Endothelial cell of umbilical vein (primary cell): ENCODE results near the gene SV2C. TPM values are rescaled to one million over a fixed set of nuclear protein-coding genes. Genes with fewer than 3 reads are reported as not detected.

ENCODE experiments used
- BruUV-seq: library from RNA; stranded (reverse); fragments of 400-500 nt; replicated peaks from 2 replicates; lab custom pipeline; 2021; lab: Mats Ljungman, UMichigan
- CTCF ChIA-PET: fragments of 300-600, 350-600 bp; sonication (Branson Sonifier 250); formaldehyde crosslinking; loops from one replicate; lab custom pipeline; 2021; ENCODE audit warnings: antibody characterized with exemption, inconsistent platforms; lab: Charles Lee
- POLR2A ChIA-PET: fragments of 300-600, 350-600 bp; sonication (Branson Sonifier 250); formaldehyde crosslinking; loops from one replicate; lab custom pipeline; 2021; ENCODE audit warnings: antibody characterized with exemption, inconsistent platforms; lab: Charles Lee
- DNase-seq: peaks from one replicate; pipeline ENCODE4 v3.0.0-alpha.2; 2011; ENCODE audit warnings: low read depth, low spot score
- FAIRE-seq: peaks from 2 replicates; lab custom pipeline; 2011; peaks lifted over from hg19 to GRCh38; lab: Jason Lieb, UNC
- H2AFZ ChIP-seq: 2 replicates; pipeline ENCODE4 v1.6.0; 2012; ENCODE audit warnings: low read depth, low read length, control low read depth, inconsistent platforms
- H3K27ac ChIP-seq: 2 replicates; pipeline ENCODE4 v1.5.1; 2011; ENCODE audit warnings: low read depth, mild to moderate bottlenecking, control low read depth, low read length, moderate library complexity; ENCODE audit not compliant: insufficient read depth
- H3K27me3 ChIP-seq, 2 experiments: 2 replicates each; pipeline versions ENCODE4 v1.6.0 to v1.6.1; 2011; ENCODE audit warnings: low read length in 2 of 2, mixed read lengths in 1 of 2; ENCODE audit not compliant: control insufficient read depth in 2 of 2, insufficient read depth in 2 of 2
- H3K36me3 ChIP-seq, 2 experiments: 2 replicates in 1 of 2; 3 replicates in 1 of 2; pipeline ENCODE4 v1.5.1; 2011; ENCODE audit warnings: low read length in 2 of 2, mild to moderate bottlenecking in 1 of 2, moderate library complexity in 1 of 2; ENCODE audit not compliant: control insufficient read depth in 2 of 2, insufficient read depth in 2 of 2; ENCODE audit errors: extremely low read depth in 1 of 2
- H3K4me1 ChIP-seq: 3 replicates; pipeline ENCODE4 v1.5.1; 2011; ENCODE audit warnings: mild to moderate bottlenecking, low read length; ENCODE audit not compliant: control insufficient read depth, insufficient read depth; ENCODE audit errors: extremely low read depth
- H3K4me2 ChIP-seq: 2 replicates; pipeline ENCODE4 v1.6.1; 2011; ENCODE audit warnings: low read length, control low read depth, mixed read lengths; ENCODE audit not compliant: insufficient read depth
- H3K4me3 ChIP-seq, 3 experiments: fragments of 200-600 bp in 1 of 3; sonication (generic), shearing (Covaris generic) in 1 of 3; replicated peaks in 1 of 3; 2 replicates each; pipeline ENCODE4 v1.5.1; 2011 to 2016; ENCODE audit warnings: control low read depth in 3 of 3, low read length in 3 of 3, mild to moderate bottlenecking in 2 of 3, inconsistent platforms in 1 of 3, low read depth in 1 of 3, moderate library complexity in 1 of 3; ENCODE audit not compliant: insufficient read depth in 1 of 3
- H3K79me2 ChIP-seq: 2 replicates; pipeline ENCODE4 v1.6.0; 2012; ENCODE audit warnings: low read length, inconsistent platforms; ENCODE audit not compliant: control insufficient read depth, insufficient read depth
- H3K9ac ChIP-seq: replicated peaks from 2 replicates; pipeline ENCODE3; 2011; ENCODE audit warnings: low read length, control low read depth; ENCODE audit not compliant: insufficient read depth; ENCODE audit errors: extremely low read depth
- H3K9me1 ChIP-seq: replicated peaks from 3 replicates; pipeline ENCODE4 v1.6.0; 2011; ENCODE audit warnings: mild to moderate bottlenecking, low read length; ENCODE audit not compliant: control insufficient read depth, insufficient read depth; ENCODE audit errors: extremely low read depth
- H3K9me3 ChIP-seq: replicated peaks from 2 replicates; pipeline ENCODE4 v1.5.1; 2012; ENCODE audit warnings: low read length, inconsistent platforms; ENCODE audit not compliant: control insufficient read depth, insufficient read depth
- H4K20me1 ChIP-seq: replicated peaks from 2 replicates; pipeline ENCODE3; 2011; ENCODE audit warnings: mild to moderate bottlenecking, low read length; ENCODE audit not compliant: control insufficient read depth, insufficient read depth; ENCODE audit errors: extremely low read depth
- EZH2 ChIP-seq: IDR thresholded peaks from 2 replicates; pipeline ENCODE4 v1.6.1; 2012; ENCODE audit warnings: borderline replicate concordance, low read depth, mild to moderate bottlenecking, moderate library complexity, low read length, inconsistent platforms; ENCODE audit not compliant: severe bottlenecking
- GATA2 ChIP-seq: IDR thresholded peaks from 2 replicates; pipeline ENCODE4 v1.7.0; 2011; ENCODE audit warnings: low read depth, mild to moderate bottlenecking, moderate library complexity, mixed read lengths, low read length; ENCODE audit not compliant: insufficient read length, insufficient read depth
- POLR2A ChIP-seq: IDR thresholded peaks from 2 replicates; pipeline ENCODE4 v1.6.1; 2012; ENCODE audit warnings: low read depth, mild to moderate bottlenecking, control low read depth, low read length
- dilution Hi-C: fragments of 300-500 bp; cut with MboI; formaldehyde crosslinking; loops from one replicate; pipeline ENCODE4 v1.15.0; 2019; ENCODE audit warnings: low sequenced_read_pairs; ENCODE audit not compliant: extremely low pct_ligation_motif_present
- intact Hi-C: fragments of 100-400 bp; cut with micrococcal nuclease; formaldehyde crosslinking; loops from one replicate; pipeline ENCODE4 v1.10.0; 2022
- polyA plus RNA-seq, 4 experiments: library from polyadenylated mRNA; depleted of rRNA in 3 of 4; stranded (reverse) in 3 of 4; unstranded in 1 of 4; fragments of >200 nt; gene quantifications; 2 replicates each; pipeline versions ENCODE4 v1.2.1 to v1.2.3, GENCODE V29; 2011 to 2012; ENCODE audit warnings: missing spikeins in 1 of 4
- total RNA-seq: library from RNA; stranded (reverse); gene quantifications from 2 replicates; pipeline ENCODE4 v1.2.3, GENCODE V29; 2021
- TF ChIP-seq, protein P1 (sequence below): IDR thresholded peaks from 2 replicates; pipeline ENCODE4 v1.6.1; 2011; ENCODE audit not compliant: insufficient read depth, insufficient read length
- TF ChIP-seq, protein P2 (sequence below), 2 donors: IDR thresholded peaks; 1 replicate in 1 of 2; 2 replicates in 1 of 2; pipeline ENCODE4 v1.5.1; 2011; ENCODE audit warnings: low read length in 2 of 2, mild to moderate bottlenecking in 2 of 2, moderate library complexity in 2 of 2, control low read depth in 1 of 2, inconsistent platforms in 1 of 2, low read depth in 1 of 2; ENCODE audit not compliant: insufficient read depth in 1 of 2; ENCODE audit errors: extremely low read depth in 1 of 2

Gene SV2C
- total and polyA plus RNA-seq, 2 donors (not counting 3 experiments of a cell fraction or from before 2014, with no cell fraction given) = not detected

DNA sequence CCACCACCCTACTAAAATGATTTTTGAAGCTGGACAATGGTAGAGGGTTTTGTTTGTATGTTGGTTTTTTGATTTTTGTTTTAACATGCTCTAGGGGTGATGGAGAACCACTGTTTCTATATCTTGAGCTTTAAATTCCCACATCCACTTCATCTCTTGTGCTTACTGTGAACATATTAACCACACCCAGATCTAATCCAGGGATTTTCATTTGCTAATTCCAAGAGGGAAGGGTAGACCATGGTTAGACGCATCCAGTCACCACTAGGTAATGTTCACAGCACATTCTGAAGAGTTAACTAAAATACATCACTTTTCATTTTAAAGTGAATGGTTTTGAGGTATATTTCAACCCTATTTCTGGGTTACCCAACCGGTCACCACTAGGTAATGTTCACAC is 283.4 kb downstream of the SV2C start:
- Histone ChIP-seq H3K4me2 (no peak overlapping the region), H3K9me1 (no peaks in the 10 kb centered on the region), H3K36me3 (no peaks in the 10 kb centered on the region), H3K27ac (no peak overlapping the region), H3K4me1 (no peaks in the 10 kb centered on the region), H3K27me3 (no peaks in the 10 kb centered on the region), H2AFZ (no peak overlapping the region), H3K9ac (no peak overlapping the region), H3K4me3 (no peak overlapping the region), H3K9me3 (no peaks in the 10 kb centered on the region), H3K79me2 (no peaks in the 10 kb centered on the region), H4K20me1 (no peaks in the 10 kb centered on the region)
- no TSS peak for BruUV-seq
- TF ChIP-seq, protein P1, sequence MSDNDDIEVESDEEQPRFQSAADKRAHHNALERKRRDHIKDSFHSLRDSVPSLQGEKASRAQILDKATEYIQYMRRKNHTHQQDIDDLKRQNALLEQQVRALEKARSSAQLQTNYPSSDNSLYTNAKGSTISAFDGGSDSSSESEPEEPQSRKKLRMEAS = no peak
- TF ChIP-seq, protein P2, sequence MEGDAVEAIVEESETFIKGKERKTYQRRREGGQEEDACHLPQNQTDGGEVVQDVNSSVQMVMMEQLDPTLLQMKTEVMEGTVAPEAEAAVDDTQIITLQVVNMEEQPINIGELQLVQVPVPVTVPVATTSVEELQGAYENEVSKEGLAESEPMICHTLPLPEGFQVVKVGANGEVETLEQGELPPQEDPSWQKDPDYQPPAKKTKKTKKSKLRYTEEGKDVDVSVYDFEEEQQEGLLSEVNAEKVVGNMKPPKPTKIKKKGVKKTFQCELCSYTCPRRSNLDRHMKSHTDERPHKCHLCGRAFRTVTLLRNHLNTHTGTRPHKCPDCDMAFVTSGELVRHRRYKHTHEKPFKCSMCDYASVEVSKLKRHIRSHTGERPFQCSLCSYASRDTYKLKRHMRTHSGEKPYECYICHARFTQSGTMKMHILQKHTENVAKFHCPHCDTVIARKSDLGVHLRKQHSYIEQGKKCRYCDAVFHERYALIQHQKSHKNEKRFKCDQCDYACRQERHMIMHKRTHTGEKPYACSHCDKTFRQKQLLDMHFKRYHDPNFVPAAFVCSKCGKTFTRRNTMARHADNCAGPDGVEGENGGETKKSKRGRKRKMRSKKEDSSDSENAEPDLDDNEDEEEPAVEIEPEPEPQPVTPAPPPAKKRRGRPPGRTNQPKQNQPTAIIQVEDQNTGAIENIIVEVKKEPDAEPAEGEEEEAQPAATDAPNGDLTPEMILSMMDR (IDR thresholded peaks at IDR 0.05; ENCODE audit: extremely low read depth in 1 of 2, insufficient read depth in 1 of 2, low read depth in 1 of 2, low read length in 2 of 2) = no peak
- no peak for TF ChIP-seq EZH2
- TF ChIP-seq GATA2 = no peak
- no peak for TF ChIP-seq POLR2A
- intact Hi-C loops = no loop called here
- FAIRE-seq (no peak), DNase-seq (no peak)
- dilution Hi-C loops = no loop called here
- CTCF ChIA-PET = no interaction called here
- POLR2A ChIA-PET = no interaction called here
